NOMO-1 treated with DMSO at 0.1 percent for 48 hours (cell line): ENCODE measurements around the gene TMTC4.
"Not testable (repeated sequence)": the region's sequence is repeated elsewhere in the genome, so short reads cannot be mapped to it uniquely, and the experiment has no call there.

ENCODE experiments used
- DNase-seq: peaks from one replicate; lab custom pipeline; 2025; ENCODE audit not compliant: unreplicated experiment; lab: John Stamatoyannopoulos, UW

The TMTC4 gene

DNA sequence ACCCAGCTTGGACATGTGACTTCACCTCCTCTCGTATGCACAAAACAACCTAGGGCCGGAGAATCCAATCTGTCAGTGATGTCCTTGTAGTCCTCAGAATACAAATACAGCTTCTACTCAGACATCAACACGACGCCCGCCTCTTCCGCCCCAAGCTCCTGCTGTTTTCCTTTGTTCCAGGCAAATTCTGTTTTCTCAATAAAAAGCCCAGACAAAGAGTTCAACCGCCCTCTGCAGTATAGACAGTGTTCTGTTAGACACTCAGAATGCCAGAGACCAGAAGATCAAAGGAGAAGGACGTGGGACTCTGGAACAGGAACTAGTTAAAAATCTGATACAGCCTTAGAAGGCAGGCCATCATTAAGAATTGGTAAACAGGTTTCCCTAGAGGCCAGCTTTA, 44.0 kb downstream of the TMTC4 start:
- no peak for DNase-seq

GRCh38 chr13:100627120-100627519, 47.5 kb downstream of the TMTC4 start:
- no peak for DNase-seq

DNA sequence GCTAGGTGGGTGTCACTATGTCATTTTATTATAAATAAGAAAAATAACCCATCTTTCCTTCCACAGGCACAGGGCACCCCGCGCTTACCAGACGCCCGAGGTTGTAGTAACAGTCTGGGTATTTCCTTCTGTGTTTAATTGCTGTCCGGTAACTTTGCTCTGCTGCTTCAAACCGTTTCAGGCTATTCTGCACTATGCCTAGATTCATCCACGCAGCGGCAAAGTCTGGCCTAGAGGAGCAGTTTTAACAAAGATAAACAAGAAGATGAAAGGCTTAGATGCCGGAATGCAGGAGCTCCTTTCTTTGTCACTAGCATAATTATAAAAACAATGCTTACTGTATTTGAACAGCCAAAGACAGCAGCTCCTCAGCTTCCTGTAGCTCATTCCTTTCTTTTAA, 49.1 kb downstream of the TMTC4 start:
- DNase-seq: no peak

DNA sequence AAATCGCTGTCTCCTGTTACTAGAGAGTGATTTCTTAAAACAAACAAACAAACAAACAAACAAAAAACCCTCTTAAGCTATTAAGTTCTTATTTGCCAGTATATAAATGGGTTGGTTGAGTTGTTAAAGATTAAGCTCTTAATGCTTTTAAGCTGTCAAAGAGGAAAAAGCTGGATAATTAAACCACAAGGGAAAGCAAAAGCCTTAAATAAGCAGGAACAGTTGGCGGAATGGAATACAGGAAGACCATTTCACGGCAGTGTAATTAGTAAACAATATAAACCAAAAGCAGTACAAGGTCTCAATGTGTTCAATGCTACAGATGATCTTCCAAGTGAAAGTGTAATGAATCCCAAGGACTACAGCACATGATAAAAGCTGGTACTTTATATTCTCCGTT, 53.8 kb downstream of the TMTC4 start:
- DNase-seq: no peak

DNA sequence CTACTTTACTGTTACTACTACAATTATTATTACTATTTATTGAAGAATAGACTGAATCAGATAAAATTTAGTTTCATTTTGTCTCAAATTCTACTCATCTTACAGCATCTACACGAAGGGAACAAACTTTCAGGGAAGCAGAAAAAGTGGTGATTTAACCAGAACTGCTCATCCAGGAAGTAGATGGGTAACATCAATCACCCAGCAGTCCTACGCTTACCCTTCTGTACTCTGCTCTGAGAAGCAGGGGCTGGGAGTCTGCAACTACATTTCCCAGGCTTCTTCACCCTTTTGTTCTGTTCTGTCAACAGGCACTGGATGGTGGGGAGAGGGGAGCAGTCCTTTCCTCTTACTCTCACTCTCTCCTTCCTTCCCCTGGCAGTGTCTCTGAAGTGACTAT, 54.7 kb downstream of the TMTC4 start:
- DNase-seq: no peak

DNA sequence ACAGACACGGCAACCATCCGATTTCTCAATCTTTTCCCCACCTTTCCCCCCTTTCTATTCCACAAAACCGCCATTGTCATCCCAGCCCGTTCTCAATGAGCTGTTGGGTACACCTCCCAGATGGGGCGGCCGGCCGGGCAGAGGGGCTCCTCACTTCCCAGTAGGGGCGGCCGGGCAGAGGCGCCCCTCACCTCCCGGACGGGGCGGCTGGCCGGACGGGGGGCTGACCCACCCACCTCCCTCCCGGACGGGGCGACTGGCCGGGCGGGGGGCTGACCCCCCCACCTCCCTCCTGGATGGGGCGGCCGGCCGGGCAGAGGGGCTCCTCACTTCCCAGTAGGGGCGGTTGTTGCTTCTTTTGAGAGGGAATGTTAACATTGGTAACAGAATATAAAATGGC, 55.7 kb downstream of the TMTC4 start:
- not testable (repeated sequence) for DNase-seq

DNA sequence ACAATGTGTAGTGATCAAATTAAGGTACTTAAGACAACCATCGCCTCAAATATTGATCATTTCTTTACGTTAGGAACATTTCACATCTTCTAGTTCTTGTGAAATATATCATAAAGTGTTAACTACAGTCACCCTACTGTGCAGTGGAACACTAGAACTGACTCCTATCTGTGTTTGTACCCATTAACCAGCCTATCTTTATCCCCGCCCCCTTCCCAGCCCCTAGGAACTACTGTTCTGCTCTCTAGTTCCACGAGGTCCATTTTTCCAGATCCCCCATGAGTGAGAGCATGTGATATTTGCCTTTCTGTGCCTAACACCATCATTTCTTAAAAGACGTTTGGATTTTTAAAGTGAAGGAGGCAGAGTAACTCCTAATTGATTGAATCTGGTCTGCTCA, 61.6 kb downstream of the TMTC4 start:
- DNase-seq: no peak

- DNase-seq: no peak
Observed at GRCh38 chr13:100611678-100612492, 62.7 kb downstream of the TMTC4 start.

- DNase-seq: peak; percentile 79
Observed at GRCh38 chr13:100610391-100611347, 63.9 kb downstream of the TMTC4 start.

DNA sequence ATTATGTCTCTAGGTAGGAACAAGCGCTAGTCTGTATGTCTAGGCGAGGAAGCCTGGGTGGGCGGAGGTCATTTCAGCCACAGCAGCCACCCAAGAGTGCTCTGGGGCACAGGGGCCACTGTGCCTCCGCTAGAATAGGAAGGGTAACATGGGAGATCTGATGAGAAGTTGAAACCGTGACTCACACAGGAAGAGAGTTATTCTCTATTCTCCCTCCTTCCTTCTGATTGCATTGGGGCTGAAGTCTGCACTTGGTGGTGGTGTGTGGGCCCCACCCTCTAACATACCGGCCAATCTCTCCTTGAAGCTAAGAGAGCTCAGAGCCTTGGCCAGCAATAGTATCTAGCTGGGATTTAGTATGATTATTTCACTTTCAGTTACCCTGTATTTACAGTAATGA, 65.7 kb downstream of the TMTC4 start:
- DNase-seq: peak; percentile 91

GRCh38 chr13:100608489-100608888, 66.1 kb downstream of the TMTC4 start:
- no peak for DNase-seq

DNA sequence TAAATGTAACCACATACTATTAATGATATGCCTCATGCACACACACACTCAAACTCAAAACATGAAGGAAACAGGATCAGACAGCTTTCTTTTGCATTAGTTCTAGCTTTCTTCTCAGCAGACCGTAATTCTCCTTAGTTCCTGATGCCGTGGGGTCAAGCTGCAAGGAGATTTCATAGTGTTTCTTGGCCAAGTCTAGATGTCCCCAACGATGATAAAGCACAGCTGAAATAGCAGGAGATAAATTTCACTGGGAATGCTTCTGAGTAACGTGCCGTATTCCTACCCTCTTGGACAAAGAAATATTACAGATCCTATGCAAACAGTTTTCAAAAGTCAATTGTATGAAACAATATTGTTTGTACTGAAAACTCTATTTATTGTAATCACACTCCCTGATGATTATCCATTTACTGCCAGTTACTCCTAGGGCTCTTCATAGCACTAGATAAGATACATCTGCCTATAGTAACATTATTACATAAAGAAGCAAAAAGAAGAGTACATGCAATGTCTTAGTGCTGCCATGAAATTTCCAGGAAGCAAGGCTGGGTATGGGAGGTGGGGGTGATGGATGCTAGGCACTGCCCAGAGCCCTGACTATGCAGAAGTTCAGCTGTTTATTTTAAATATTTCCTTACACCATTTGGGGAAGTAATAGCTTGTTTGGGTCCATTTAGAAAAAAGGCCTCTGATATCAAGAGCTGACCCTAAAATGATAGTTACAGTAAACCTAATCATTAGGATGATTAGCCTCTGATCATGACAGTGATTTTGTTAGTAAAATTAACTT, 69.5 kb downstream of the TMTC4 start:
- peak; percentile 21 for DNase-seq

- DNase-seq: peak; percentile 22
Observed at GRCh38 chr13:100602493-100603111, 72.0 kb downstream of the TMTC4 start.

DNA sequence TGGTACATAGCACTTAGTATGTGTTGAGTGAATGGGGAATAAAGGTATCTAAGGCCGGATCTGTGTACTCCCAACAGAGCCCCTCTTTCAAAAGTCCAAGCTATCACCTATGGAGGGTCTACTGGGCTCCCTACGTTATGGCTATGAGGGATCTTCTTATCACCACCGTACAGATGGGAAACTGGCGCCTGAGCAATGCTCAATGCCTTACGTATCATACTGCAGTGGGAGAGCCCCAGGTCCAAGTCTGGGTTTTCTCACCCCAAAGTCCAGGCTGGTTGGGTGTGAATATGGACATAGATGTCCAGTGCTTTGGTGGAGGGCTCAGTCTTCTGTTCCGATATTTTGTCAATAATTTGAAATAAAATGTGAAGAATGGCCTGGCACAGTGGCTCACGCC, 72.9 kb downstream of the TMTC4 start:
- DNase-seq: no peak

- DNase-seq: no peak
Observed at GRCh38 chr13:100600915-100601314, 73.7 kb downstream of the TMTC4 start.

GRCh38 chr13:100600461-100600860, 74.1 kb downstream of the TMTC4 start:
- no peak for DNase-seq

DNA sequence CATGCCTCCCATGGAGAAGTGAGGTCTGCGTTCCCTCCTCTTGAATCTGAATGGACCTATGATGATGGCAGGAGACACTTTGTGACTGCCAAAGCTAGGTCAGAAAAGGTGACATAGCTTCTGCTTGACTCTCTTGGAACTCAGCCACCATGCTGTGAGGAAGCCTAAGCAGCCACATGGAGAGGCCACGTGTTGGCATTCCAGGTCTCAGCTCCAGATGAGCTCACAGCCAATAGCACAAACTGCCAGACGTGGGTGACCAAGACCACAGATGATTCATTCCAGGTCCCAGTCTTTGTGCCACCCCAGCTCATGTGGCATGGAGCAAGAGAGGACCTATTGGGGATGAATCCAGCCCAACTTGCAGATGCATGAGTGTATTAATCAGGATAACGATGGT, 77.3 kb downstream of the TMTC4 start:
- no peak for DNase-seq

GRCh38 chr13:100596516-100596915, 78.1 kb downstream of the TMTC4 start:
- no peak for DNase-seq

DNA sequence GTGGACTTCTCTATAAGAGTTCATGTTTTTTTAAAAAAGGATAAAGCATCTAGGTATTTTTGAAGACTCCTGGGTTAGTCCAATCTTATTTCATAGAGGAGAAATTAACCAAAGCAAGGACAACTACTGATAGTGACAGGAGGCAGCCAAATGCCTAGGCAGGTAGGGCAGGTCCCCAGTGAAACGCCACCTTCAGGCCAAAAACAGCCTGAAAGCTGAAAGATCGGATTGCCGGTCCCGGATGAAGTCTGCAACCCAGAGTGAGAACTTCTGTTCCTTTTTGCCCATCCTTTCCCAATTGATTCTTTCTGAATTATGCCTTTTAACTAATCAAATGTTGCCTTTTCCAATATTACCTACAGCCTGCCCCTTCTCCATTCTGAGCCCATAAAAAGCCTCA, 79.9 kb downstream of the TMTC4 start:
- no peak for DNase-seq

DNA sequence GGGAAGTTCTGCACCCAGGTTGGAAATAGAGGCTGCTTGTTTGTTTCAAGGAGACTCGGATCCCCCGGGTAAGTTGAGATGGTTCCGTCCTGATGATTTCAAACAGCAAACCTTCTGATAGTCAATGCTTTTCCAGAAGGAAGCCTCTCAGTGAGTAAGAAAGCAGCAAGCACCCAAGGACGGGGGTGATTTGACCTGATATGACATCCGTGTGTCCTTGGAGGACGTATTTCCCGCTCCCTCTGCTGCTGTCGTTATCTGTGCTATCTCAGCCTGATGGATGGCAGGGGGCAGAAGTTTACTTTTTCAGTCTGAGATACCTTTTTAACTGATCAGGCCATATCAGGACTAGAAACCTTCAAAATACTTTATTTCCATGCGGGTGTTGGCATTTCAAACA, 80.3 kb downstream of the TMTC4 start:
- no peak for DNase-seq
